Gastrocnemius medialis (tissue), 4 donors: ENCODE data around the gene ANKRD12. TPM values are rescaled to one million over a fixed set of nuclear protein-coding genes. Genes with fewer than 3 reads are reported as not detected.
A peak's percentile ranks its signal among the peaks of the same experiment; 100 is the strongest.

ENCODE experiments used
- ATAC-seq, 2 donors: fragments of 150-250 bp; one replicate each; pipeline ENCODE4 v1.9.1; 2016
- DNase-seq, 2 donors: peaks; one replicate each; pipeline ENCODE4 v3.0.0-alpha.2; 2019
- H3K27ac ChIP-seq, 4 donors: fragments of 200-600 bp; sonication (generic); 1 replicate in 1 of 4; 2 replicates in 3 of 4; pipeline ENCODE4 v1.5.1; 2016 to 2018; ENCODE audit warnings: mild to moderate bottlenecking in 2 of 4, moderate library complexity in 1 of 4
- H3K27me3 ChIP-seq, 3 donors: fragments of 200-600 bp; sonication (generic) in 2 of 3; 1 replicate in 1 of 3; 2 replicates in 2 of 3; pipeline versions ENCODE4 v1.5.1 to v1.6.0; 2016 to 2019; ENCODE audit warnings: mild to moderate bottlenecking in 1 of 3, moderate library complexity in 1 of 3
- H3K36me3 ChIP-seq, 2 donors: fragments of 200-600 bp; sonication (generic) in 1 of 2; one replicate each; pipeline ENCODE4 v1.5.1; 2017 to 2018
- H3K4me1 ChIP-seq, 2 donors: fragments of 200-600 bp; sonication (generic) in 1 of 2; one replicate each; pipeline ENCODE4 v1.5.1; 2016 to 2017; ENCODE audit warnings: mild to moderate bottlenecking in 2 of 2
- H3K4me3 ChIP-seq, 4 donors: fragments of 200-600 bp; sonication (generic) in 3 of 4; 1 replicate in 1 of 4; 2 replicates in 3 of 4; pipeline ENCODE4 v1.5.1; 2016 to 2019; ENCODE audit warnings: mild to moderate bottlenecking in 2 of 4
- H3K9me3 ChIP-seq, 3 donors: fragments of 200-600 bp; sonication (generic) in 2 of 3; 1 replicate in 1 of 3; 2 replicates in 2 of 3; pipeline ENCODE4 v1.5.1; 2016 to 2019
- POLR2A ChIP-seq, 2 donors: fragments of 450-650 bp; IDR thresholded peaks; one replicate each; pipeline ENCODE4 v1.6.1; 2017; ENCODE audit warnings: antibody characterized with exemption in 2 of 2, mild to moderate bottlenecking in 2 of 2, moderate library complexity in 2 of 2
- in situ Hi-C, 4 donors: fragments of 200-750 bp; cut with MboI; loops; one replicate each; pipeline versions ENCODE4 v1.15.0 to v1.8.0; 2017; ENCODE audit warnings: low sequenced_read_pairs in 4 of 4
- intact Hi-C: fragments of 100-400 bp; cut with DNase I; formaldehyde crosslinking; loops from one replicate; pipeline ENCODE4 v1.15.1; 2023; ENCODE audit warnings: low total_unique reads
- total RNA-seq, 4 donors: library from RNA; depleted of rRNA; stranded (reverse); fragments of >200 nt; gene quantifications; one replicate each; pipeline versions ENCODE4 v1.1.0 to v1.2.3, GENCODE V29; 2016
- TF ChIP-seq, protein P1 (sequence below), 5 experiments: fragments of 450-650 bp in 3 of 5; fragments of 200-600 bp in 2 of 5; sonication (generic) in 2 of 5; IDR thresholded peaks in 4 of 5; conservative IDR thresholded peaks in 1 of 5; 1 replicate in 4 of 5; 2 replicates in 1 of 5; pipeline ENCODE4 v1.5.1; 2016 to 2019; ENCODE audit warnings: antibody characterized with exemption in 5 of 5, mild to moderate bottlenecking in 3 of 5, moderate library complexity in 3 of 5

The ANKRD12 gene
- total RNA-seq, 4 donors from 2014 or later = 26.9 to 40.1 (median 36.7) TPM

DNA sequence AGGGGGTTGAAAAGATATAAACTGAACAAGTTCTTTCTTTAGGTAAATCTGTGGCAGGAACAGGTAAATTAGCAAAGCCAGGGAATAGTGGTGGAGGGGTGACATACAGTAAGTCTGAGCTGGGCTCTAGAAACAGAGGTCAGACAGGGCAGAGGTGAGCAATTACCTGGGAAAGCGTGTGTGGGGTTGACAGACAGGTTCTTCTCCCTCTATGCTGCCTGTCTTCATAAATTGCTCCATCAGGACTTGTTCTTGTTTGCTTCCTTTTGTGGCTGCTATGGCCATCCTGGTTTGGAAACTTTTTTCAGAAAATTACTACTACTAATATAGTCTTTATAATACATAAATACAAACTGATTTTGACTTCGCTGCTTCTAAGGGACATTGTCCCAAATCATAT, 3.4 kb upstream of the ANKRD12 start:
- H3K36me3 ChIP-seq = peaks cover 0 to 40% of the 10 kb centered on the region in 2 donors
- intact Hi-C loops = loop anchor here (10.0 kb wide), 2 partner anchors 1568 to 1898 kb away; partner anchors contain the start of genes LRRC30 and PTPRM
- no peaks in the 10 kb centered on the region for H3K9me3 ChIP-seq
- DNase-seq = no peak
- H3K4me1 ChIP-seq = peaks cover 41 to 59% of the 10 kb centered on the region in 2 donors
- TF ChIP-seq, protein P1, sequence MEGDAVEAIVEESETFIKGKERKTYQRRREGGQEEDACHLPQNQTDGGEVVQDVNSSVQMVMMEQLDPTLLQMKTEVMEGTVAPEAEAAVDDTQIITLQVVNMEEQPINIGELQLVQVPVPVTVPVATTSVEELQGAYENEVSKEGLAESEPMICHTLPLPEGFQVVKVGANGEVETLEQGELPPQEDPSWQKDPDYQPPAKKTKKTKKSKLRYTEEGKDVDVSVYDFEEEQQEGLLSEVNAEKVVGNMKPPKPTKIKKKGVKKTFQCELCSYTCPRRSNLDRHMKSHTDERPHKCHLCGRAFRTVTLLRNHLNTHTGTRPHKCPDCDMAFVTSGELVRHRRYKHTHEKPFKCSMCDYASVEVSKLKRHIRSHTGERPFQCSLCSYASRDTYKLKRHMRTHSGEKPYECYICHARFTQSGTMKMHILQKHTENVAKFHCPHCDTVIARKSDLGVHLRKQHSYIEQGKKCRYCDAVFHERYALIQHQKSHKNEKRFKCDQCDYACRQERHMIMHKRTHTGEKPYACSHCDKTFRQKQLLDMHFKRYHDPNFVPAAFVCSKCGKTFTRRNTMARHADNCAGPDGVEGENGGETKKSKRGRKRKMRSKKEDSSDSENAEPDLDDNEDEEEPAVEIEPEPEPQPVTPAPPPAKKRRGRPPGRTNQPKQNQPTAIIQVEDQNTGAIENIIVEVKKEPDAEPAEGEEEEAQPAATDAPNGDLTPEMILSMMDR (IDR thresholded peaks at IDR 0.05 in 4 of 5, conservative IDR thresholded peaks at IDR 0.05 in 1 of 5) = no peak
- no peak for TF ChIP-seq POLR2A (IDR thresholded peaks at IDR 0.05)
- no peak overlapping the region for H3K4me3 ChIP-seq
- no peaks in the 10 kb centered on the region for H3K27me3 ChIP-seq
- ATAC-seq = no peak
- in situ Hi-C loops = no loop called here
- peak overlapping the region; percentile 92 to 98 (median 98) for H3K27ac ChIP-seq

DNA sequence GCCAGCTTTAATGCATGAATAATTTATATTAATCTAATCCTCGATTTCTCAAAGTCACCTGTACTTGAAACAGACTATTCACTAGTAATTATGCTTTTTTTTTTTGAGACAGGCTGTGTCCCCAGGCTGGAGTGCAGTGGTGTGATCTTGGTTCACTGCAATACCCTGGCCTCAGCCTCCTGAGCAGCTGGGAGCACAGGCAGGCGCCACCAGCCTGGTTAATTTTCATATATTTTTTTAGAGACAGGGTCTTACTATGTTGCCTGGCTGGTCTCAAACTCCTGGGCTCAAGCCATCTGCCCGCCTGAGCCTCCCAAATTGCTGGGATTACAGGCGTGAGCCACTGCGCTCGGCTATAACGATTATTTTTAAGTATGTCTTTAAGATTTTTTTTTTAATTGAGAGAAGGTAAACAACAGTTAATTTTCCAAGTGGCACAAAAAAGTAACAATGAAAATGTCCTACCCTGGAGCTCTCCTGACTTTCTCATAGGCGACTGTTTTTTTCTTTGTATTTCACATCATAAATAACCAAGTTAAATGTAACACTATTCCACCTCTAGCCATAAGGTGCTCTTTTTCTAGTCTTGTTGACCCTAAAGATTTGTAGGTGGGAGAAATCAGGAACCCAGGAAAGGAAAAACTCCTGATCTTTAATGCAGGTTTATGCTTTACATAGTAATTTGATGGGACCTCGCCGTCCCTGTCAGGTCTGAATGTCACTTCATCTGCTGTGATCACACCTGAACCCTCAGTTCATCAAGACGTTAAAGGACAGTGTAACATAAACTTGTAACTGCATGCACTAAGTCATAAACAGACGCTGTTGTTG, 1.3 kb upstream of the ANKRD12 start:
- Histone ChIP-seq H3K36me3 (peaks cover 0 to 26% of the 10 kb centered on the region in 2 donors), H3K4me1 (peaks cover 51 to 62% of the 10 kb centered on the region in 2 donors), H3K27ac (peak overlapping the region; percentile 97 to 98 (median 98)), H3K27me3 (no peaks in the 10 kb centered on the region), H3K4me3 (peak overlapping the region; percentile 83 to 89 (median 86)), H3K9me3 (no peaks in the 10 kb centered on the region)
- ATAC-seq = no peak
- intact Hi-C loops (loop anchor here (5.0 to 10.0 kb wide), 5 partner anchors 143 to 1900 kb away; partner anchors contain the start of genes LRRC30, MTCL1, PTPRM and RAB12), in situ Hi-C loops (loop anchor here in 1 of 4 donors (5.0 kb wide), 1 partner anchor 33 kb away; the partner anchor contains the start of gene NDUFV2)
- TF ChIP-seq POLR2A (IDR thresholded peaks at IDR 0.05) = no peak
- TF ChIP-seq, protein P1 (IDR thresholded peaks at IDR 0.05 in 4 of 5, conservative IDR thresholded peaks at IDR 0.05 in 1 of 5) = no peak
- no peak for DNase-seq

- Histone ChIP-seq H3K4me3 (peak overlapping the region; percentile 83 to 89 (median 86)), H3K4me1 (peaks cover 52 to 61% of the 10 kb centered on the region in 2 donors), H3K36me3 (peaks cover 0 to 26% of the 10 kb centered on the region in 2 donors), H3K9me3 (no peaks in the 10 kb centered on the region), H3K27me3 (no peaks in the 10 kb centered on the region), H3K27ac (peak overlapping the region; percentile 97 to 98 (median 98))
- in situ Hi-C loops (loop anchor here in 1 of 4 donors (5.0 kb wide), 1 partner anchor 34 kb away; the partner anchor contains the start of gene NDUFV2), intact Hi-C loops (loop anchor here (5.0 to 10.0 kb wide), 5 partner anchors 144 to 1901 kb away; partner anchors contain the start of genes LRRC30, MTCL1, PTPRM and RAB12)
- ATAC-seq (peak; percentile 31 to 36), DNase-seq (peak in 1 of 2 donors; percentile 33)
- TF ChIP-seq, protein P1 (IDR thresholded peaks at IDR 0.05 in 4 of 5, conservative IDR thresholded peaks at IDR 0.05 in 1 of 5) = no peak
Observed at GRCh38 chr18:9135912-9136314, 668 bp upstream of the ANKRD12 start.

DNA sequence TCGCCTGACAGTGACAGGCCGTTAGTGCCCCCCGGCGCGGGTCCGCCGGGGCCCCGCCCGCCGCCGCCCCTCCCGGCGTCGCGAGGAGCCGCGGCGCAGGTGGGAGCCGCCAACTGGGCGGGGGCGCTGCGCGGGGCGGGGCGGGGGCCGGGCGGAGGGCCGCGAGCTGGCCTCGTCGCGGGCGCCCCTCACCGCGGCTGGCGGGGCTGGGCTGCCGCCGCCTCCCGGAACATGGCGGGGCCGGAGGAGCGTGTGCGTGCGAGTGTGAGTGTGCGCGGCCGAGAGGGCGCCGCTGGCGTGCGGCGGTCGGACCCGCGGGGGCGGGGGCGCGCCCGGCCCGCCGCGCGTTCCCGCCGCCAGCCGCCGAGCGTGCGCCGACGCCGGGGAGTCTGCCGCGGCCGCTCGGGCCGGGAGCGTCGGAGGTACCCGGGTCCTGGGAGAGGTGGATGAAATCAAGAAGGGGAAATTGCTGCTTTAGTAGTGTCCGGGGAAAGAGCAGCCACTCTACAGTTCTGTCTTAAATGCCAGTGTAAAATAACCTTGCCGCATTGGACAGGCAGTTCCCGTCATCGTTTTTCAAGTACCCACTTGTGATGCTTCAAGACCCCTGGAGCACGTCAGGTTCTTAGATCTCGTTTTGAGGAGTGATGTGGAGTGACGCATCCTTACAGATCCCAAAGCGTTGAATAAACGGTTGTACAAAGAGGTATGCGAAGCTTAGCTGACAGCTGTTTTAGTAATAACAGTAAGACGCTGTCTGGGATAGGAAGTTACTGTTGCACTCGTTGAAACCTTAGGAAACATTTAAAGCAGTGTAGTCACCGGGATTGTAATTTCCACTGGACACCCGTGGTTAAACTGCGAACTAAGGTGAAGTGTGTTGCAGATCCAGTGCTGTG, 836 bp downstream of the ANKRD12 start:
- Histone ChIP-seq H3K4me1 (peaks cover 65 to 71% of the 10 kb centered on the region in 2 donors), H3K27me3 (no peaks in the 10 kb centered on the region), H3K36me3 (peaks cover 0 to 19% of the 10 kb centered on the region in 2 donors), H3K27ac (peak overlapping the region; percentile 97 to 98 (median 98)), H3K9me3 (no peaks in the 10 kb centered on the region), H3K4me3 (peak overlapping the region; percentile 73 to 87 (median 84))
- in situ Hi-C loops (loop anchor here in 1 of 4 donors (5.0 kb wide), 1 partner anchor 35 kb away; the partner anchor contains the start of gene NDUFV2), intact Hi-C loops (loop anchor here (1.0 to 10.0 kb wide), 6 partner anchors 35 to 1903 kb away; partner anchors contain the start of genes LRRC30, MTCL1, NDUFV2 and PTPRM)
- ATAC-seq (peak; percentile 48 to 57), DNase-seq (peak; percentile 24 to 50)
- TF ChIP-seq POLR2A (IDR thresholded peaks at IDR 0.05) = peak; percentile 21 to 42
- TF ChIP-seq, protein P1 (IDR thresholded peaks at IDR 0.05 in 4 of 5, conservative IDR thresholded peaks at IDR 0.05 in 1 of 5) = no peak
